ENCODE data around the gene STXBP2. TPM values are rescaled to one million over a fixed set of nuclear protein-coding genes. Genes with fewer than 3 reads are reported as not detected.

STXBP2 gene
- polyA plus RNA-seq, 3 donors: 43.6 to 114 (median 83.1) TPM

- WGBS, 3 donors: 84 to 93% (median 87%) methylated on average over 37 to 41 of the region's 41 CpGs
- no peak overlapping the region for H3K27ac ChIP-seq (ENCODE audit: low read depth, low read length)
Observed at GRCh38 chr19:7611541-7612279, 25.2 kb upstream of the STXBP2 start.

GRCh38 chr19:7612282-7613274, 24.3 kb upstream of the STXBP2 start:
- no peak overlapping the region for H3K27ac ChIP-seq (ENCODE audit: low read depth, low read length)
- WGBS, 3 donors: 91 to 92% (median 91%) methylated on average over 72 to 81 of the region's 81 CpGs

GRCh38 chr19:7614859-7615741, 21.8 kb upstream of the STXBP2 start:
- 78 to 84% (median 84%) methylated on average over 47 to 59 of the region's 59 CpGs for WGBS, 3 donors
- no peak overlapping the region for H3K27ac ChIP-seq (ENCODE audit: low read depth, low read length)

- H3K27ac ChIP-seq (ENCODE audit: low read depth, low read length): no peak overlapping the region
- 93 to 96% (median 93%) methylated on average over 12 of the region's 12 CpGs for WGBS, 3 donors
Observed at GRCh38 chr19:7617172-7617571, 19.7 kb upstream of the STXBP2 start.

- H3K27ac ChIP-seq (ENCODE audit: low read depth, low read length): no peak overlapping the region
- 71 to 90% (median 78%) methylated on average over 28 of the region's 28 CpGs for WGBS, 3 donors
Observed at GRCh38 chr19:7617735-7618134, 19.2 kb upstream of the STXBP2 start.

- H3K27ac ChIP-seq (ENCODE audit: low read depth, low read length): no peak overlapping the region
- 23 to 68% (median 59%) methylated on average over 4 of the region's 4 CpGs for WGBS, 3 donors
Observed at GRCh38 chr19:7618348-7618747, 18.6 kb upstream of the STXBP2 start.

- WGBS, 3 donors: 27 to 78% (median 75%) methylated on average over 20 to 21 of the region's 21 CpGs
- H3K27ac ChIP-seq (ENCODE audit: low read depth, low read length): no peak overlapping the region
Observed at GRCh38 chr19:7618771-7619510, 18.0 kb upstream of the STXBP2 start.

GRCh38 chr19:7619671-7620441, 17.1 kb upstream of the STXBP2 start:
- WGBS, 3 donors: 54 to 91% (median 85%) methylated on average over 46 to 48 of the region's 48 CpGs
- H3K27ac ChIP-seq (ENCODE audit: low read depth, low read length): no peak overlapping the region

- no peak overlapping the region for H3K27ac ChIP-seq (ENCODE audit: low read depth, low read length)
- 93 to 95% (median 93%) methylated on average over 55 to 57 of the region's 57 CpGs for WGBS, 3 donors
Observed at GRCh38 chr19:7620442-7621412, 16.2 kb upstream of the STXBP2 start.

GRCh38 chr19:7622933-7623685, 13.8 kb upstream of the STXBP2 start:
- no peak overlapping the region for H3K27ac ChIP-seq (ENCODE audit: low read depth, low read length)
- WGBS, 3 donors: 81 to 87% (median 82%) methylated on average over 16 of the region's 16 CpGs

GRCh38 chr19:7623725-7624603, 12.9 kb upstream of the STXBP2 start:
- WGBS, 3 donors: 89 to 94% (median 94%) methylated on average over 34 to 39 of the region's 39 CpGs

GRCh38 chr19:7624810-7625209, 12.1 kb upstream of the STXBP2 start:
- 90 to 94% (median 92%) methylated on average over 17 of the region's 17 CpGs for WGBS, 3 donors
- H3K27ac ChIP-seq (ENCODE audit: low read depth, low read length): no peak overlapping the region

More at GRCh38 chr19:7623725-7624603, 12.9 kb upstream of the STXBP2 start:
- H3K27ac ChIP-seq (ENCODE audit: low read depth, low read length): no peak overlapping the region

- H3K27ac ChIP-seq (ENCODE audit: low read depth, low read length): no peak overlapping the region
- WGBS, 3 donors: 96 to 97% (median 97%) methylated on average over 30 to 34 of the region's 34 CpGs
Observed at GRCh38 chr19:7625763-7626372, 11.0 kb upstream of the STXBP2 start.

GRCh38 chr19:7627166-7627565, 9.7 kb upstream of the STXBP2 start:
- 89 to 94% (median 92%) methylated on average over 20 to 24 of the region's 24 CpGs for WGBS, 3 donors
- H3K27ac ChIP-seq (ENCODE audit: low read depth, low read length): no peak overlapping the region

Data from adipose tissue (tissue), 3 donors.